ENCODE data around the gene MYOM3.

Gene MYOM3

GRCh38 chr1:24138476-24139221 is 26.7 kb upstream of the MYOM3 start:
- DNase-seq, result no peak

- no peak for DNase-seq
Observed at GRCh38 chr1:24136956-24137539, 25.1 kb upstream of the MYOM3 start.

- no peak for DNase-seq
Observed at GRCh38 chr1:24134376-24134775, 22.4 kb upstream of the MYOM3 start.

- DNase-seq, result no peak
Observed at GRCh38 chr1:24133819-24134218, 21.9 kb upstream of the MYOM3 start.

- no peak for DNase-seq
Observed at GRCh38 chr1:24130385-24130784, 18.4 kb upstream of the MYOM3 start.

- DNase-seq, result no peak
Observed at GRCh38 chr1:24127801-24128363, 15.9 kb upstream of the MYOM3 start.

- DNase-seq, result no peak
Observed at GRCh38 chr1:24127134-24127800, 15.3 kb upstream of the MYOM3 start.

GRCh38 chr1:24126672-24127023 is 14.7 kb upstream of the MYOM3 start:
- DNase-seq, result no peak

- no peak for DNase-seq
Observed at GRCh38 chr1:24126018-24126671, 14.2 kb upstream of the MYOM3 start.

- no peak for DNase-seq
Observed at GRCh38 chr1:24125456-24125855, 13.5 kb upstream of the MYOM3 start.

GRCh38 chr1:24124980-24125379 is 13.0 kb upstream of the MYOM3 start:
- DNase-seq, result no peak

GRCh38 chr1:24123611-24124010 is 11.7 kb upstream of the MYOM3 start:
- no peak for DNase-seq

GRCh38 chr1:24122776-24123175 is 10.8 kb upstream of the MYOM3 start:
- DNase-seq, result no peak

- no peak for DNase-seq
Observed at GRCh38 chr1:24121406-24121805, 9.5 kb upstream of the MYOM3 start.

GRCh38 chr1:24120965-24121364 is 9.0 kb upstream of the MYOM3 start:
- no peak for DNase-seq

GRCh38 chr1:24119859-24120756 is 8.2 kb upstream of the MYOM3 start:
- DNase-seq, result peak in 1 of 2 experiments; percentile 16

GRCh38 chr1:24119489-24119858 is 7.5 kb upstream of the MYOM3 start:
- DNase-seq, result no peak

- DNase-seq, result no peak
Observed at GRCh38 chr1:24118410-24119242, 6.7 kb upstream of the MYOM3 start.

- no peak for DNase-seq
Observed at GRCh38 chr1:24117722-24118409, 5.9 kb upstream of the MYOM3 start.

GRCh38 chr1:24117132-24117531 is 5.2 kb upstream of the MYOM3 start:
- DNase-seq, result no peak

GRCh38 chr1:24114753-24115152 is 2.8 kb upstream of the MYOM3 start:
- DNase-seq, result no peak
